GM12878 (cell line): Measurements from ENCODE around the gene PNMA6E. TPM values are rescaled to one million over a fixed set of nuclear protein-coding genes. Genes with fewer than 3 reads are reported as not detected.

Source experiments
- ATAC-seq: fragments of 200-7000 bp; cut with Tn5 transposase; 3 replicates; pipeline ENCODE4 v1.9.1; 2020; ENCODE audit warnings: mild to moderate bottlenecking, moderate library complexity
- BruUV-seq: library from RNA; stranded (reverse); fragments of 400-500 nt; replicated peaks from 2 replicates; lab custom pipeline; 2021; lab: Mats Ljungman, UMichigan
- CTCF ChIA-PET: fragments of 300-600 bp; sonication (Branson Sonifier 250); formaldehyde crosslinking; extraction: SDS; loops from one replicate; lab custom pipeline; 2021; ENCODE audit warnings: inconsistent platforms; lab: Yijun Ruan, JAX
- POLR2A ChIA-PET: fragments of 350-600 bp; formaldehyde crosslinking; extraction: SDS; loops from one replicate; lab custom pipeline; 2021; ENCODE audit warnings: inconsistent platforms; lab: Charles Lee
- RAD21 ChIA-PET: fragments of 300-600 bp; sonication (Branson Sonifier 250); formaldehyde crosslinking; loops from one replicate; lab custom pipeline; 2023; ENCODE audit warnings: antibody characterized with exemption; ENCODE audit not compliant: unreplicated experiment; lab: Charles Lee
- SMC1A ChIA-PET: fragments of 300-600 bp; sonication (Branson Sonifier 250); formaldehyde crosslinking; loops from one replicate; lab custom pipeline; 2023; ENCODE audit not compliant: unreplicated experiment, uncharacterized antibody; lab: Charles Lee
- DNase-seq: peaks from one replicate; pipeline ENCODE4 v3.0.0-alpha.2; 2011; ENCODE audit warnings: low read depth, low spot score
- FAIRE-seq: peaks from 3 replicates; lab custom pipeline; 2011; peaks lifted over from hg19 to GRCh38; lab: Jason Lieb, UNC
- H2AFZ ChIP-seq: 2 replicates; pipeline ENCODE4 v1.6.0; 2011; ENCODE audit warnings: low read depth, low read length, control low read depth; ENCODE audit not compliant: control insufficient read depth
- H3K27ac ChIP-seq: 2 replicates; pipeline ENCODE4 v1.5.1; 2011; ENCODE audit warnings: control low read depth; ENCODE audit not compliant: control insufficient read depth, insufficient read depth
- H3K27me3 ChIP-seq, 2 experiments: replicated peaks in 1 of 2; 2 replicates each; pipeline versions ENCODE4 v1.6.0 to v1.6.1; 2011; ENCODE audit warnings: low read length in 1 of 2; ENCODE audit not compliant: control insufficient read depth in 2 of 2, insufficient read depth in 2 of 2
- H3K36me3 ChIP-seq, 2 experiments: 2 replicates each; pipeline ENCODE4 v1.5.1; 2011; ENCODE audit warnings: low read length in 1 of 2; ENCODE audit not compliant: control insufficient read depth in 2 of 2, insufficient read depth in 2 of 2
- H3K4me1 ChIP-seq: 2 replicates; pipeline ENCODE4 v1.6.1; 2011; ENCODE audit warnings: mild to moderate bottlenecking, low read length, moderate library complexity, mixed read lengths; ENCODE audit not compliant: control insufficient read depth, insufficient read depth
- H3K4me2 ChIP-seq: 2 replicates; pipeline ENCODE4 v1.6.0; 2011; ENCODE audit warnings: control low read depth; ENCODE audit not compliant: control insufficient read depth, insufficient read depth
- H3K4me3 ChIP-seq: fragments of 200-600 bp; sonication (generic); 2 replicates; pipeline ENCODE4 v1.5.1; 2016
- H3K79me2 ChIP-seq: 2 replicates; pipeline ENCODE4 v1.6.0; 2011; ENCODE audit warnings: low read length; ENCODE audit not compliant: control insufficient read depth, insufficient read depth
- H3K9ac ChIP-seq: 2 replicates; pipeline ENCODE4 v1.8.0; 2011; ENCODE audit warnings: low read length, control low read depth, mixed read lengths; ENCODE audit not compliant: control insufficient read depth, insufficient read depth
- H3K9me3 ChIP-seq: replicated peaks from 3 replicates; pipeline ENCODE4 v1.5.1; 2011; ENCODE audit warnings: mild to moderate bottlenecking, low read length; ENCODE audit not compliant: control insufficient read depth, insufficient read depth
- H4K20me1 ChIP-seq: 2 replicates; pipeline ENCODE4 v1.6.0; 2011; ENCODE audit not compliant: control insufficient read depth, insufficient read depth
- CREB1 ChIP-seq: IDR thresholded peaks from 2 replicates; pipeline ENCODE4 v1.6.1; 2012; ENCODE audit warnings: low read depth, mild to moderate bottlenecking, inconsistent platforms
- E4F1 ChIP-seq: fragments of 450-650 bp; IDR thresholded peaks from 2 replicates; pipeline ENCODE4 v1.6.1; 2018; ENCODE audit warnings: borderline replicate concordance, mild to moderate bottlenecking; ENCODE audit not compliant: partially characterized antibody
- EZH2 ChIP-seq: IDR thresholded peaks from 2 replicates; pipeline ENCODE4 v1.6.1; 2012; ENCODE audit warnings: low read depth, mild to moderate bottlenecking, control low read depth, inconsistent platforms, low read length, borderline replicate concordance; ENCODE audit not compliant: control insufficient read depth
- PBX3 ChIP-seq: IDR thresholded peaks from 2 replicates; pipeline ENCODE4 v1.6.1; 2011; ENCODE audit warnings: mild to moderate bottlenecking, low read depth, low read length, moderate library complexity; ENCODE audit not compliant: insufficient replicate concordance
- PKNOX1 ChIP-seq: fragments of 450-650 bp; IDR thresholded peaks from 2 replicates; pipeline ENCODE4 v1.6.1; 2016; ENCODE audit warnings: mild to moderate bottlenecking
- POLR2AphosphoS2 ChIP-seq: IDR thresholded peaks from 2 replicates; pipeline ENCODE4 v1.6.1; 2011; ENCODE audit warnings: low read depth, mild to moderate bottlenecking, low read length, improper control_type of control experiment, moderate library complexity
- RAD21 ChIP-seq: IDR thresholded peaks from 2 replicates; pipeline ENCODE4 v1.6.1; 2011; ENCODE audit warnings: mild to moderate bottlenecking, low read depth, low read length, moderate library complexity; ENCODE audit not compliant: insufficient read depth
- SIN3A ChIP-seq: IDR thresholded peaks from 2 replicates; pipeline ENCODE4 v1.6.1; 2012; ENCODE audit warnings: low read depth, low read length, improper control_type of control experiment
- SMC3 ChIP-seq: IDR thresholded peaks from 2 replicates; pipeline ENCODE4 v1.6.1; 2011; ENCODE audit warnings: low read length, improper control_type of control experiment, borderline replicate concordance
- SUPT20H ChIP-seq: IDR thresholded peaks from 2 replicates; pipeline ENCODE4 v1.6.1; 2011; ENCODE audit warnings: low read depth, mild to moderate bottlenecking, low read length, moderate library complexity, borderline replicate concordance; ENCODE audit not compliant: control insufficient read depth
- ZBTB4 ChIP-seq: fragments of 450-650 bp; formaldehyde crosslinking; IDR thresholded peaks from 2 replicates; pipeline ENCODE4 v1.4.0; 2022; ENCODE audit warnings: mild to moderate bottlenecking, moderate library complexity
- ZNF384 ChIP-seq: IDR thresholded peaks from 2 replicates; pipeline ENCODE4 v1.6.1; 2012; ENCODE audit warnings: low read depth, mild to moderate bottlenecking, low read length, improper control_type of control experiment, borderline replicate concordance
- WGBS: methylation state at CpG from one replicate; pipeline ENCODE4 v1.1.6; 2016; ENCODE audit warnings: low lambda C conversion rate; ENCODE audit not compliant: insufficient replicate concordance, insufficient coverage; ENCODE audit errors: missing lambda C conversion rate; 5-methylcytosine and 5-hydroxymethylcytosine counted together
- in situ Hi-C: fragments of 300-500 bp; cut with MboI; formaldehyde crosslinking; loops from 9 replicates; pipeline ENCODE4 v1.14.3; 2018; ENCODE audit warnings: mixed read lengths
- intact Hi-C: fragments of 100-400 bp; cut with micrococcal nuclease; formaldehyde crosslinking; loops from one replicate; pipeline ENCODE4 v1.14.2; 2022; ENCODE audit not compliant: unreplicated experiment
- polyA plus RNA-seq, 11 experiments: library from polyadenylated mRNA; depleted of rRNA in 4 of 11; unstranded in 6 of 11; stranded (reverse) in 5 of 11; fragments of >200 nt; fragmentation: Nextera tagmentation in 4 of 11; fragmentation: Illumina TruSeq in 1 of 11; extraction: Ambion mirVana in 4 of 11; extraction: Trizol in 1 of 11; gene quantifications; 1 replicate in 1 of 11; 2 replicates in 10 of 11; pipeline versions ENCODE4 v1.2.1 to v1.2.3, GENCODE V29; 2011 to 2016; ENCODE audit warnings: inconsistent platforms in 2 of 11, missing spikeins in 2 of 11, low read depth in 1 of 11
- total RNA-seq, 4 experiments: library from RNA; depleted of rRNA in 3 of 4; stranded (reverse); fragments of >200 nt in 3 of 4; fragmentation: Illumina TruSeq in 1 of 4; extraction: Trizol in 1 of 4; gene quantifications; 2 replicates each; pipeline versions ENCODE4 v1.2.1 to v1.2.3, GENCODE V29; 2013 to 2021

The PNMA6E gene
- total and polyA plus RNA-seq, 10 of the 15 experiments (the other 5 are each of a cell fraction or from before 2014, with no cell fraction given), result not detected

GRCh38 chrX:153406903-153407302, 5.8 kb upstream of the PNMA6E start:
- no TSS peak for BruUV-seq
- no peaks in the 10 kb centered on the region; the same call in 2 of the 3 replicates for H3K9me3 ChIP-seq
- H3K4me2 ChIP-seq, result no peak overlapping the region
- H3K36me3 ChIP-seq, result no peaks in the 10 kb centered on the region
- ChIA-PET SMC1A (no interaction called here), CTCF (no interaction called here), POLR2A (no interaction called here), RAD21 (no interaction called here)
- no peak for FAIRE-seq
- TF ChIP-seq SIN3A (no peak), PKNOX1 (no peak), ZBTB4 (CRISPR knock-in tag) (no peak), PBX3 (no peak), SMC3 (no peak), ZNF384 (no peak), EZH2 (no peak), E4F1 (no peak), POLR2AphosphoS2 (no peak), CREB1 (no peak), SUPT20H (no peak), RAD21 (no peak)
- no peaks in the 10 kb centered on the region for H4K20me1 ChIP-seq
- 52% methylated on average over 7 of the region's 7 CpGs for WGBS
- no peak overlapping the region for H3K27ac ChIP-seq
- no peaks in the 10 kb centered on the region for H3K27me3 ChIP-seq
- ATAC-seq, result no peak
- in situ Hi-C loops (no loop called here), intact Hi-C loops (no loop called here)
- no peaks in the 10 kb centered on the region for H3K79me2 ChIP-seq
- H3K4me3 ChIP-seq, result no peak overlapping the region
- H3K4me1 ChIP-seq, result no peaks in the 10 kb centered on the region
- DNase-seq, result no peak
- H3K9ac ChIP-seq, result no peak overlapping the region
- no peak overlapping the region for H2AFZ ChIP-seq
